HG03039 (cell line): ENCODE measurements around the gene SLIT1.

Experiments
- ATAC-seq: cut with Tn5 transposase; IDR thresholded peaks from one replicate; pipeline ENCODE4 v1.9.1; 2021; ENCODE audit warnings: mild to moderate bottlenecking, moderate library complexity; ENCODE audit not compliant: unreplicated experiment

Gene SLIT1

DNA sequence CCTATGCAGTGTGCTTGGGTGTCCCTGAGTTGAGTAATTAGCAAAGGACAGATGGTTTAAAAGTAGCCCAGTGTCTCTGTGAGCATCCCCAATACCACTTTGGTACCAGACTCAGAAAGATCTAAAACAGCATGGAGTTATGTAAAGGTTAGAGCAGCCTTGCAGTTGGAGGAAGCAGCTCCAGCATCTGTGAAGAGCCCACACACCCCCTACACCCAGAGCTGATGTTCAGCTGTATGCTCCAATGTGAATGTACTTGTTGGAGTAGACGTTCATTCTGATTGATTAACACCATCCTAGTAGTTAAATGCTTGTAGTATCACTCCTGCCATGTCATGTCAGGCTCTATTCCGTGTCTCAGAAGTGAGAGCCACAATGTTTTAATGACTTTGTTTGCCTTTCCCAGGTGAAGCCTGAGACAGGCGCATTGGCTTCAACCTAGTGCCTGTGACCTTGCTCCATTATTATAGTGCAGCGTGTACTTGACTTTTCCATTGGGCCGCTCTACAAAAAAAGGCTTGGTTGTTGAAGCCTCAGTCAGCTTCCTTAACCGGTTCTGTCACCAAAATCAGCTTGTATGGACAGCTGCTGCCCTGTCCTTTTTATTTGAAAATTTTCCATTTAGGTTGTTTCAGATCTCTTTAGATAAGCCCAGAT is 199.4 kb downstream of the SLIT1 start:
- ATAC-seq, result no peak

DNA sequence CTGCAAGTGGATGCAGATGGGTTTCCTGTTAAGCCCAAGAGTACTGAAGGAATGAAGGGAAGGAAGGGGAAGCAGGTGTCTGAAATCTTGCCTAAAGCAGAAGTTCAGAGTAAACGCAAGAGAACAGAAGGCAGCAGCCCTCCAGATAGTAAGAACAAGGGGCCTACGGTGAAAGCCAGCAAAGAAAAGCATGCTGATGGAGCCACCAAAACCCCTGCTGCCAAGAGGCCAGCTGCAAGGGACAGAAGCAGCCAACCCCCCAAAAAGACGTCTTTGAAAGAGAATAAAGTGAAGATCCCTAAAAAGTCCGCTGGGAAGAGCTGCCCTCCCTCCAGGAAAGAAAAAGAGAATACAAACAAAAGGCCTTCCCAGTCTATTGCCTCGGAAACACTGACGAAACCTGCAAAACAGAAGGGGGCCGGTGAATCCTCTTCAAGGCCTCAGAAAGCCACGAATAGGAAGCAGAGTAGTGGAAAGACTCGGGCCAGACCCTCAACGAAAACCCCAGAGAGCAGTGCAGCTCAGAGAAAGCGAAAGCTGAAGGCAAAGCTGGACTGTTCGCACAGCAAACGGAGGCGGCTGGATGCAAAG is 201.1 kb downstream of the SLIT1 start:
- no peak for ATAC-seq

DNA sequence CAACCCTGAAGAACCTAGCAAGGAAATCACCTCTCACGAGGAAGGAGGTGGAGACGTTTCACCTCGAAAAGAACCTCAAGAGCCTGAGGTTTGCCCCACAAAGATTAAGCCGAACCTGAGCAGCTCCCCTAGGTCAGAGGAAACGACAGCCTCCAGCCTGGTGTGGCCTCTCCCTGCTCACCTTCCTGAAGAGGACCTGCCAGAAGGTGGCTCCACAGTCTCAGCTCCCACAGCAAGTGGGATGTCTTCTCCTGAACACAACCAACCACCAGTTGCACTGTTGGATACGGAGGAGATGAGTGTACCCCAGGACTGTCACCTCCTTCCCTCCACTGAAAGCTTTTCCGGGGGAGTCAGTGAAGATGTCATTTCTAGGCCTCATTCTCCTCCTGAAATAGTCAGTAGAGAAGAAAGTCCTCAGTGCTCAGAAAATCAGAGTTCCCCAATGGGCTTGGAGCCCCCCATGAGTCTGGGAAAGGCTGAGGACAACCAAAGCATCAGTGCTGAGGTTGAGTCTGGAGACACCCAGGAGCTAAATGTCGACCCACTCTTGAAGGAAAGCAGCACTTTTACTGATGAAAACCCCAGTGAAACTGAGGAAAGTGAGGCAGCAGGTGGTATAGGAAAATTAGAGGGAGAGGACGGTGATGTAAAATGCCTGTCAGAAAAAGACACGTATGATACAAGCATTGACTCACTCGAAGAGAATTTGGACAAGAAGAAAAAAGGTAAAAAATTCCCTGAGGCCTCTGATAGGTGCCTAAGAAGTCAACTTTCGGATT is 203.4 kb downstream of the SLIT1 start:
- ATAC-seq, result no peak

DNA sequence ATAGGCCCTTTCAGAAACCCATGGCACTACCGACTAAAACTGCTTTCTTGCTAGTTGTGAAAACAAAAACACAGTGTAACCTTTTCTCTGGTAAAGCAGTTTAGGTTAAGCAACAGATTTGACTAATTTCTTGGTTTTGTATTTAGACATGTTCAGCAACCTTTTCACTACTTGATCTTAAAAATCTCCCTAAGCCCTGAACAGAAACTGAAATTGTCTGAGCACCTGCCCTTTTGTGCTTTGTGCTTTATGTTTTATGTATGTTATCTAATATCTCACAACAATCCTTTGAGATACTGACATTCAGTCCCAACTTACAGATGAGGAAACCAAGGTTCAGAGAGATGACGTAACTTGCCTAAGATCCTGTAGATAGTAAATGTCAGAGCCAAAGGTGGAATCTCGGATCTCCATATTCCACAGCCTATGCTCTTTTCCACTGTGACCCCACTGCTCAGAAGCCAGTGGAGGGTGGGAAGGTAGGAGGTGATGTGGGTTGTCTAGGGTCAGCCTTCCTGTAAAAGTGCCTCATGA is 207.1 kb downstream of the SLIT1 start:
- peak; percentile 80 for ATAC-seq

DNA sequence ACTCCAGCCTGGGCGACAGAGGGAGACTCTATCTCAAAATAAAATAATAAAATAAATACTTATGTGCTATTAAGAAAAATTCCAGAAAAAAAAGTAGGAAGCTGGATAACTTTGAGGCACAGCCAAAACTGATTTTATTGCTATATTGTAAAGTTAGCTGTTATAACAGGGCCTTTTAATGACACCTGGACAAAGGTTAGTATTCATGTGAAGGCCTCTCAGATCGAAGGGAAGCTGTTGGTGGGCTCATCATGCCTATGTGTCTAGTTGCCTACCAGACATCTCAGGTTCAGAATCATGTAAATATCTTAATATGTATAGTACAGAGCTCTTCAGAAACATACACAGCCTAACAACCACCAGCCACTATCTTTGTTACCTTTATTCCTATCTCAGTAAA is 210.6 kb downstream of the SLIT1 start:
- no peak for ATAC-seq

DNA sequence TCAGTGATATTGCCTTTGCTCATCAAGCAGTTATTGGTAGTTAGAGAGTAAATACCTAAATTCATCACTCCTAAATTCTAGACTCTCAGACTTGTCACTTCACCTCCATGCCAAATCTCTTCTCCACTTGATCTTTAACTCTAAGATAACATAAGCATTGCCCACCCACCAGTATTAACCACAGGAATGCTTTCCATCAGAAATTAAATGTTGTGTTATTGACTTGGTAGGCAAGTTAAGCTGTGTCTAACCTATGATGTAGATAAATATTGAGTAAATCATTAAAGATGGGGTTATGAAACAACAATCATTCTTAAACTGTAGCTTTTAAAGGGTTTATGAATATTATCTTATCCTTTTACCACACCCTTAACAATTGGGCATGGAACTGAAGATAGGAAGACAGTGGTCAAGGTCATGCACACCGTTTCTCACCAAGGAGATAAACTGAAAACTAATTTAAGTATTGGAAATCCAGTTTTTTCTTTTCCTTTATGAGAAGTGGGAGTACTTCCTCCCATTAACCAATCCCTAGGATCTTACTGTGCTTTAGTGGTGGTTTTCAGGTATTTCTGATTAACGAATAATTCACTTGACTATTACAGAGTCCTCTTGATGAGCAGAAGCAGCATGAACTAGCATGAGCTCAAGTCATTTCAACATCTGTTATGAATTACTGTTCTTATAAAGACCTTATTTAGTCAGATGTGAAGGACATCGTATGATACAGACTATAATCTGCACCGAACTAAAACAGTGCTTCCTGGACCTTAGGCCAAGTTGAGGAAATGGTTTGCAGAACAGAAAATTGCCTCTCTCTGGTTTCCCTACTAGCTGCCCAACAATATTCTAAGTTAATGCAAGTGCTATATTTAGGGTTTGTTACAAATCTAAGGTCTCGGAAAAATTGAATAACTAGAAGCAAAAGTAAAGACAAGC is 211.7 kb downstream of the SLIT1 start:
- ATAC-seq, result no peak

DNA sequence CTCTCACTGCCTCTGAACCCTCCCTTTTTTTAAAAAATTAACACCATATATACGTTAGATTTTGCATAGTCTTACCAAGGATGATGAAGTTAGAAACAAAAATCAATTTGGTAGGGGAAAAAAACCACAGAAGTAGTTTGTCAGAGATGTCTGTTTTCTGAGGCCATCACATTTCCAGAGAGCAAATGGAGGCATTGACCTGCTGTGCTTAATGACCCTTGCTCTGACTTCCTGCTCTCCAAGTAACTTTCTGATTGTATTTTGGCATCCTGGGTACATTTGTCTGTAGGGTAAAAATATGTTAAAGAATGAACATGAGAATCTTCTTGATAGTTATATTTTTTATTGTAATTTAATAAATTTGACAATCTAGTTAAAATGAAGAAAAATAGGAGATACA is 213.5 kb downstream of the SLIT1 start:
- ATAC-seq, result no peak

DNA sequence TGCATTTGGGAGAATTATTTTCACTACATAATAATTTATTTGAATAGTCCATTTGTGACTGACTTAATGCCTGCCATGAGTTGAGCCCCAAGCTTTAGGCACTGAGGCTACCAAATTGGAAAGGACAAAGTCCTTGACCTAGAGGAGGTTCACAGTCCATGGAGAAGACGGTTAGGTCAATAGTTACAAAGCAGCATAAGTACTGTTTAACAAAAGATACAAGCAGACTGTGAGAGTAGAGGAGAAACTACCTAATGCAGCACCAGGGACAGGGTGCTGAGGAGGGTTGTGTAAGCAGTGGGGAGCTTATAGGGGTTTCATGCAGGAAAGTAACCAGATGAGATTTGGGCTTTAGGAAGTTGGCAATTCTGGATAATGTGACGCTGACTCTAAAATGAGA is 214.4 kb downstream of the SLIT1 start:
- ATAC-seq, result no peak

DNA sequence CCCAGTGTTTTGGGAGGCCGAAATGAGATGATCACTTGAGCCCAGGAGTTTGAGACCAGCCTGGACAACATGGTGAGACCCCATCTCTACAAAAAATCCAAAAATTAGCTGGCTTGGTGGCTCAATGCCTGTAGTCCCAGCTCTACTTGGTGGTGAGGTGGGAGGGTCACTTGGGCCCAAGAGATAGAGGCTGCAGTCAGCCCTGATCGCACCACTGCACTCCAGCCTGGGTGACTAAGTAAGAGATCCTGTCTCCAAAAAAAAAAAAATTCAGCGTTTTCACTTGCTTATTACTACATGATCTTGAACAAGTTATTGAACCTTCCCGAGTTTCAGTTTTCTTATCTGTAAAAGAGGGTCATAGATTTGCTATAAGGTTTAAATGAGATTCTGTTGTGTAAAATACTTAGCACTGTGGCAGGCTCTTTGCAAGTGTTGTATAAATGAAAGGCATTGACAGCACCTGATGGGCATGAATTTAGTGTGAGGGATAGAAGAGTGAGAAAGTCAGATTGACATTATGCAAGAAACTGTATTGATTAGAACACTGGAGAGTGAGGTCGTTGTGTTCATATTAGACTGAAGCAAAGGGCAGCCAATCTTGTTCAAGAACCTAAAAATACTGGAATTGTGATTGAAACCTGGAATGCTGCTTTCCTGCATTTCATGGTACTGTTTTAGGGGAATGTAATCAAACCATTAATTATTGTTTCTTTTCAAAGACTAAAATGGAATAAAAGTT is 216.9 kb downstream of the SLIT1 start:
- no peak for ATAC-seq

DNA sequence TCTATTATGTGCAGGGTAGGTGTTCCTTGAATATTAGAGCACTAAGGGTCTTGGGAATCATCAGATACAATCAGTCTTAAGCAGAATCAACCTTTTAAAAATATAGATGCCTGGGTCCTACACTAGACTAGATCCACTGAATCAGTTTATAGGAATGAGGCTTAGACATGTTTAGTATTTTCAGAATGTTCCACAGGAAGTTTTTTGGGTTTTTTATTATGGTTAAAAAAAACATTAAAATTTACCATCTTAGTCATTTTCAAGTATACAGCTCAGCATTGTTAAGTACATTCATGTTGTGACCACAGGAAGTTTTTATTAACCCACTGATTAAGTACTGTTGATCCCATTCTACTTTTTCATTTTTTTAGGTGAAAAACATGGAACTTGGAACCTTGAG is 217.9 kb downstream of the SLIT1 start:
- no peak for ATAC-seq

DNA sequence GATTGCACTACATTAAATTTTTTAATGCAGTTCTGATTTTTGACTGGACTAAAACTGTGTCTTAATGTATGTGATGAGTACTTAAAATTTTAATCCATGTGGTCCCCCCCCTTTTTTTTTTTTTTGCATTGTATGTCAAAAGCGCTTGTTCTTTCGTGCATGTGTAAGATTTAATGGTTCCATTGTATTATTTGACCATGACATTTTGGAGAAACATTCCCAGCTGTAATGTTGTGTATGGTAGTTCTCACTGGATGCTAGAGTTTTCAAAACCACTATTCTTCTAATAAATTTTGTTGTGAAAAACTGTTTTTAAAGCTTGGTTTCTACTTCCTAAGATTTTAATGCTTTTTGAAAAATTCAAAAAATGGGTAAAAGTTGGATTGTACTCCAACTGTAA is 221.6 kb downstream of the SLIT1 start:
- no peak for ATAC-seq

DNA sequence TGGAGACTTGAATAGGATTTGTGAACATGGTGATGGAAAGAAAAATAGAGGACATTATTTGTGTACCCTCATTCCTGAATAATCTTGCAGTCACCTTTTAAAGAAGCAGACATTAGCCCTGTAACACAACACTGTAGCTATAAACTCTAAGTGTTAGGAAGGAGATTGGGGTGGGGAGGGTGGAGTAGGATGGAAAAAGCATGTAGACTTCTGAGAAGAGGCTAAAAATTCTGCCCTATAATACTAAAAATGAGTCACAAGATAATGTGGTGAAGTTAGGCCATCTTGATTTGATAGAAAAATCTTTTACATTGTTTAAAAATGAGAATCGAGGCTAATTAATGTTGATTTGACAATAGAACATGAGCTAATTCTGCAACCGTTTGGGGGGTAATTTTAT is 224.9 kb downstream of the SLIT1 start:
- no peak for ATAC-seq

DNA sequence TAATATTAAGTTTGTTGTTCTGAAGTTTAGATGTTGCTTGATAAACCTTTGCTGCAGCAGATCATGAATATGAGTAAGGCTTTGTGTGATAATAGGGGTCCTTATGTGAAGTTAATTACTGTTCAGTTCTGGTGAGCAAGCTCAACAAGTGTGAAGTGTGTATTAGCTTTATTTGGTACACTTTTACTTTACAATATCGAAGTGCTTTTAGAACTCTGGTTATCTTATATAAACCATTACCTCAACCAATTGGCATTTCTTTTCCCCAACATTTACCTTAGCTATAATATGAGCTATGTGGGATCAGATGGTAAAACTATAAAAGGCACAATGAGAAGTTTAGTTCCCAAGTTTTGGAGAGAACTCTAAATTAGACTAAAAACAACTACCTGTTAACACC is 226.0 kb downstream of the SLIT1 start:
- ATAC-seq, result no peak

DNA sequence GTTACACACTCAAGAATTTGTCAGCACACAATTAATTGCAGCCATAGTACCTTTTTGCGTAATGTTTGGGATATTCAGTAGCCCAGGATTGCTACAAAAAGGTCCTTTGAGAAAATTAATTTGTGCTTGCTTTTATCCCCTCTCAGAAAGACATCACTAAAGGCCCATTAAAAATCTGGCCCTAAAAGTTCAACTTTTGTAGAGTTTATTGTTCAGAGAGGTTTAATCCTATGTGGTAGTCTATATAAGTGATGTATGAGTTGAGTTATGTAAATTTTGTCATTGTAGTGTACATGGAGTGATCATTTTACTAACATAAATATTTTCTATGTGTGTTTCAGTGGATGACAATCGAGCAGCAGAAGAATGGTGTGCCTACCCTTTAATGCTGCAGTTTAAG is 227.7 kb downstream of the SLIT1 start:
- ATAC-seq, result no peak

DNA sequence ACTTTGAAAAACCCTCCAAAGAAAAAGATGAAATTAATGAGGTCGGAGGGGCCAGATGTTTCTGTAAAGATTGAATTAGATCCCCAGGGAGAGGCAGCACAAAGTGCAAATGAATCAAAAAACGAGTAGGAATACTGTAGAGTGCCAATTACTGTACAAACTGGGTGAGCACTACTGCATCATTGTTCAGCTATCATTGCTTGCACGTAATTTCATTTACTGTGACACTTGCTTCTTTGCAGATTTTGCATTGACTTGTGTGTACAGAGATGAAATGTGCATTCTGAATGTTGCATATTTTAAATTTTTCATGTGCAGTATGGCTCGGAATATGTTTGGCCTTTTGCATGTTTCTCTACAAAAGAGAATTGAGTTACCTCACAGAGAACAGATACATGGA is 230.0 kb downstream of the SLIT1 start:
- ATAC-seq, result no peak

DNA sequence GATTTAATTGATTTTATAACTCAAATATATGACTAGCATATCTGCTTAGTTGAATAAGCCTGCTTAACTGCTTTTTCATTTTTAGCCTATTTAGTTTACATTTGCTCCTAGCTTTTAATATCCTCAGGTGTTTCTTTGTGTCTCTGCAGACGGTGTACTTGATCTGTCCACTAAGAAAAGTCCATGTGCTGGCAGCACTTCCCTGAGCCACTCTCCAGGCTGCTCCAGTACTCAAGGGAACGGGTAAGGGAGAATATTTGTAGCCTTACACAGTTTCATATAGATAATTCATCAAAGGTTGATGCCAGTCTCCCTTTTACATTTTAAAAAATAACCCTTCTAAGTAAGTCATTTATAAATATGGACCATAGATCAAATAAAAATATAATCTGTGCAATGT is 233.8 kb downstream of the SLIT1 start:
- no peak for ATAC-seq

DNA sequence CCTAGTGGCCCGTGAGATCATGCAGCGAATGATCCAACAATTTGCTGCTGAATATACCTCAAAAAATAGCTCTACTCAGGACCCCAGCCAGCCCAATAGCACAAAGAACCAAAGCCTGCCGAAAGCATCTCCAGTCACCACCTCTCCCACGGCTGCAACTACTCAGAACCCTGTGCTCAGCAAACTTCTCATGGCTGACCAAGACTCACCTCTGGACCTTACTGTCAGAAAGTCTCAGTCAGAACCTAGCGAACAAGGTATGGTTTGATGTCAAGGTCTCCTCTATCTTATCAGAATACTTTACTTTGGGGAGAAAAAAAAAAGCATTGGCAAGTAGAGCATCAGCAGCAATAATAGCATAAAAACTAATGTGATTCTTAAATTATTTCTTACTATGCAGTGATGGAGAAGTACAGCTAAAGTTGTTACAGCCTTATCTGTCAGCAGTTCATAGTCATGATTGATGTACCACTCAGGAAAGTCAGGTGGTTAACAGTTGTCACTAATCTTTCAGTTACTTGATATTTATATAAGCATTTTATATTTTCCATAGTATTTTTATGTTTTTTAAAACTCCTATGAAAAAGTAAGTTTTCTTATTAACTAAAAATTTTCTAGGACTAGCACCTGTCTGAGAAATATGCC is 236.6 kb downstream of the SLIT1 start:
- ATAC-seq, result no peak
